Smooth muscle cell (in vitro differentiated cells): ENCODE measurements around the gene KIDINS220. TPM values are rescaled to one million over a fixed set of nuclear protein-coding genes. Genes with fewer than 3 reads are reported as not detected.

Source experiments
- DNase-seq: peaks from one replicate; lab custom pipeline; 2025; ENCODE audit not compliant: unreplicated experiment; lab: John Stamatoyannopoulos, UW
- H2AFZ ChIP-seq: fragments of 200-600 bp; sonication (generic); 2 replicates; pipeline ENCODE4 v1.6.0; 2016; ENCODE audit warnings: antibody characterized with exemption, low read depth, mild to moderate bottlenecking
- H3F3A ChIP-seq: fragments of 200-600 bp; sonication (generic); 2 replicates; pipeline ENCODE4 v1.6.0; 2017; ENCODE audit warnings: antibody characterized with exemption, low read depth
- H3K27ac ChIP-seq: fragments of 200-600 bp; sonication (generic); 2 replicates; pipeline ENCODE4 v1.5.1; 2016; ENCODE audit warnings: low read depth, mild to moderate bottlenecking
- H3K27me3 ChIP-seq: fragments of 200-600 bp; sonication (generic); 2 replicates; pipeline ENCODE4 v1.6.1; 2016; ENCODE audit warnings: low read depth, mild to moderate bottlenecking
- H3K36me3 ChIP-seq: fragments of 200-600 bp; sonication (generic); 2 replicates; pipeline ENCODE4 v1.5.1; 2016; ENCODE audit warnings: low read depth
- H3K4me1 ChIP-seq: fragments of 200-600 bp; sonication (generic); 2 replicates; pipeline ENCODE4 v1.5.1; 2016; ENCODE audit warnings: low read depth
- H3K4me2 ChIP-seq: fragments of 200-600 bp; sonication (generic); 2 replicates; pipeline ENCODE4 v1.6.0; 2016; ENCODE audit warnings: mild to moderate bottlenecking
- H3K4me3 ChIP-seq: fragments of 200-600 bp; sonication (generic); 2 replicates; pipeline ENCODE4 v1.5.1; 2016; ENCODE audit warnings: mild to moderate bottlenecking
- H3K79me2 ChIP-seq: fragments of 200-600 bp; sonication (generic); 2 replicates; pipeline ENCODE4 v1.6.0; 2016; ENCODE audit warnings: low read depth, mild to moderate bottlenecking
- H3K9ac ChIP-seq: fragments of 200-600 bp; sonication (generic); 2 replicates; pipeline ENCODE4 v1.6.0; 2016; ENCODE audit warnings: low read depth
- H3K9me3 ChIP-seq: fragments of 200-600 bp; sonication (generic); replicated peaks from 2 replicates; pipeline ENCODE4 v1.5.1; 2016; ENCODE audit warnings: low read depth
- H4K20me1 ChIP-seq: fragments of 200-600 bp; sonication (generic); 2 replicates; pipeline ENCODE4 v1.6.0; 2016; ENCODE audit warnings: low read depth
- CTCF ChIP-seq: fragments of 200-600 bp; sonication (generic); IDR thresholded peaks from 2 replicates; pipeline ENCODE4 v1.5.1; 2017; ENCODE audit warnings: borderline replicate concordance, mild to moderate bottlenecking, antibody characterized with exemption; ENCODE audit not compliant: insufficient read depth, poor library complexity, severe bottlenecking
- WGBS: methylation state at CpG from one replicate; pipeline ENCODE4 v1.1.7; 2016; ENCODE audit warnings: low lambda C conversion rate; 5-methylcytosine and 5-hydroxymethylcytosine counted together
- polyA plus RNA-seq: library from polyadenylated mRNA; unstranded; fragments of >200 nt; fragmentation: Nextera tagmentation; extraction: Ambion mirVana; gene quantifications from 2 replicates; pipeline ENCODE4 v1.2.1, GENCODE V29; 2016
- total RNA-seq: library from RNA; depleted of rRNA; stranded (reverse); fragments of >200 nt; gene quantifications from 2 replicates; pipeline ENCODE4 v1.2.3, GENCODE V29; 2014

KIDINS220 gene
- total and polyA plus RNA-seq, 2 experiments from 2014 or later: 17.8 to 54.9 TPM

GRCh38 chr2:8877332-8877731 is 39.9 kb upstream of the KIDINS220 start:
- no peak overlapping the region for H3K27ac ChIP-seq
- H3K4me3 ChIP-seq: no peak overlapping the region
- no peak overlapping the region for H3K4me2 ChIP-seq
- H3K79me2 ChIP-seq: no peaks in the 10 kb centered on the region
- H3F3A ChIP-seq: no peaks in the 10 kb centered on the region
- H3K36me3 ChIP-seq: peaks cover 4% of the 10 kb centered on the region
- H3K9me3 ChIP-seq: no peaks in the 10 kb centered on the region
- no peaks in the 10 kb centered on the region for H4K20me1 ChIP-seq
- DNase-seq: no peak
- H2AFZ ChIP-seq: no peak overlapping the region
- TF ChIP-seq CTCF: no peak
- WGBS: 93% methylated on average over 4 of the region's 4 CpGs
- no peaks in the 10 kb centered on the region for H3K4me1 ChIP-seq
- no peak overlapping the region for H3K9ac ChIP-seq
- no peaks in the 10 kb centered on the region for H3K27me3 ChIP-seq

GRCh38 chr2:8876628-8877027 is 39.2 kb upstream of the KIDINS220 start:
- H2AFZ ChIP-seq: no peak overlapping the region
- no peak overlapping the region for H3K4me2 ChIP-seq
- H3K79me2 ChIP-seq: no peaks in the 10 kb centered on the region
- peaks cover 3% of the 10 kb centered on the region for H3K36me3 ChIP-seq
- TF ChIP-seq CTCF: no peak
- no peaks in the 10 kb centered on the region for H3K4me1 ChIP-seq
- H3K27me3 ChIP-seq: no peaks in the 10 kb centered on the region
- H3K27ac ChIP-seq: no peak overlapping the region
- no peaks in the 10 kb centered on the region for H3F3A ChIP-seq
- DNase-seq: no peak
- no peak overlapping the region for H3K9ac ChIP-seq
- no peaks in the 10 kb centered on the region for H3K9me3 ChIP-seq
- no peak overlapping the region for H3K4me3 ChIP-seq
- no peaks in the 10 kb centered on the region for H4K20me1 ChIP-seq

GRCh38 chr2:8872821-8873432 is 35.5 kb upstream of the KIDINS220 start:
- DNase-seq: no peak
- Histone ChIP-seq H3K9ac (no peak overlapping the region), H3K27me3 (no peaks in the 10 kb centered on the region), H4K20me1 (no peaks in the 10 kb centered on the region), H3F3A (no peaks in the 10 kb centered on the region), H3K4me3 (no peak overlapping the region), H3K36me3 (no peaks in the 10 kb centered on the region), H2AFZ (no peak overlapping the region), H3K79me2 (no peaks in the 10 kb centered on the region), H3K9me3 (no peaks in the 10 kb centered on the region), H3K27ac (no peak overlapping the region), H3K4me1 (no peaks in the 10 kb centered on the region), H3K4me2 (no peak overlapping the region)
- 59% methylated on average over 11 of the region's 11 CpGs for WGBS
- peak; percentile 57 for TF ChIP-seq CTCF

- Histone ChIP-seq H3K4me1 (no peaks in the 10 kb centered on the region), H3K27me3 (no peaks in the 10 kb centered on the region), H3K27ac (no peak overlapping the region), H3K9ac (no peak overlapping the region), H4K20me1 (no peaks in the 10 kb centered on the region), H3K9me3 (no peaks in the 10 kb centered on the region), H2AFZ (no peak overlapping the region), H3F3A (no peaks in the 10 kb centered on the region), H3K36me3 (no peaks in the 10 kb centered on the region), H3K4me2 (no peak overlapping the region), H3K79me2 (no peaks in the 10 kb centered on the region), H3K4me3 (no peak overlapping the region)
- WGBS: 90% methylated on average over 2 of the region's 2 CpGs
- DNase-seq: no peak
- no peak for TF ChIP-seq CTCF
These were observed 33.0 kb upstream of the KIDINS220 start for GRCh38 chr2:8870441-8870840.
